PC-9 (cell line): ENCODE results near the gene FAM47E.

ENCODE experiments used
- EZH2 ChIP-seq: fragments of 200-600 bp; sonication (generic); IDR thresholded peaks from 2 replicates; pipeline ENCODE4 v1.8.0; 2017; ENCODE audit warnings: antibody characterized with exemption, low read depth
- TF ChIP-seq, protein P1 (sequence below): fragments of 200-600 bp; sonication (generic); conservative IDR thresholded peaks from 2 replicates; pipeline ENCODE4 v1.6.1; 2017; ENCODE audit warnings: mixed run types, antibody characterized with exemption, mild to moderate bottlenecking, moderate library complexity

- TF ChIP-seq, protein P1, sequence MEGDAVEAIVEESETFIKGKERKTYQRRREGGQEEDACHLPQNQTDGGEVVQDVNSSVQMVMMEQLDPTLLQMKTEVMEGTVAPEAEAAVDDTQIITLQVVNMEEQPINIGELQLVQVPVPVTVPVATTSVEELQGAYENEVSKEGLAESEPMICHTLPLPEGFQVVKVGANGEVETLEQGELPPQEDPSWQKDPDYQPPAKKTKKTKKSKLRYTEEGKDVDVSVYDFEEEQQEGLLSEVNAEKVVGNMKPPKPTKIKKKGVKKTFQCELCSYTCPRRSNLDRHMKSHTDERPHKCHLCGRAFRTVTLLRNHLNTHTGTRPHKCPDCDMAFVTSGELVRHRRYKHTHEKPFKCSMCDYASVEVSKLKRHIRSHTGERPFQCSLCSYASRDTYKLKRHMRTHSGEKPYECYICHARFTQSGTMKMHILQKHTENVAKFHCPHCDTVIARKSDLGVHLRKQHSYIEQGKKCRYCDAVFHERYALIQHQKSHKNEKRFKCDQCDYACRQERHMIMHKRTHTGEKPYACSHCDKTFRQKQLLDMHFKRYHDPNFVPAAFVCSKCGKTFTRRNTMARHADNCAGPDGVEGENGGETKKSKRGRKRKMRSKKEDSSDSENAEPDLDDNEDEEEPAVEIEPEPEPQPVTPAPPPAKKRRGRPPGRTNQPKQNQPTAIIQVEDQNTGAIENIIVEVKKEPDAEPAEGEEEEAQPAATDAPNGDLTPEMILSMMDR = no peak
- no peak for TF ChIP-seq EZH2
Measured at GRCh38 chr4:76252271-76252653, 741 bp downstream of the FAM47E start.
